HG03354 (cell line): ENCODE results near the gene BRD8.
A peak's percentile ranks its signal among the peaks of the same experiment; 100 is the strongest.
"Not testable (repeated sequence)": the region's sequence is repeated elsewhere in the genome, so short reads cannot be mapped to it uniquely, and the experiment has no call there.

Source experiments
- ATAC-seq: cut with Tn5 transposase; IDR thresholded peaks from one replicate; pipeline ENCODE4 v1.9.1; 2021; ENCODE audit warnings: mild to moderate bottlenecking; ENCODE audit not compliant: unreplicated experiment, poor library complexity, severe bottlenecking

The BRD8 gene

GRCh38 chr5:138178516-138179276 lies at the start of gene BRD8, which contains the start of gene KIF20A:
Gene BRD8 (minus strand): TSS chr5:138178630. CDS start chr5:138178614, 16 bp downstream.
Gene KIF20A (plus strand): TSS chr5:138179112. CDS start chr5:138179681, 569 bp downstream.
- ATAC-seq = peak; percentile 89

DNA sequence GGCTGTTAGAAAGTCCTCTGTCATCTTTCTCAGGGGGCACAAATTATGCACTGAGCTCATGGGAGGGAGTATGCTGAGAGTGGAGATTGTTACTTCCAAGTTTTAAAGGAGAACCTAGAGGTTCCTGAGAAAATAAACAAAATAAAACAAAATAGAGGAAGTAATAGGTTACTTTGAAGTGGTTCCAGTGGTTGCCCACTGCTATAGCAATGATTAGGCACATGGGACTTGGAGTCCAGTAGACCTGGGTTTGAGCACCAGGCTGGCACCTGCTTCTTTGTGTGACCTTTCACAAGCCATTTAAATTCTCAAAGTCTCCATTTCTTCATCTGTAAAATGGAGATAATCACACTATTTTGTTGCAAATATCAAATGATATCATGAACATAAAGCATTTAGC lies 48.5 kb upstream of the BRD8 start:
- no peak for ATAC-seq

GRCh38 chr5:138224712-138225111 lies 46.3 kb upstream of the BRD8 start:
- no peak for ATAC-seq

DNA sequence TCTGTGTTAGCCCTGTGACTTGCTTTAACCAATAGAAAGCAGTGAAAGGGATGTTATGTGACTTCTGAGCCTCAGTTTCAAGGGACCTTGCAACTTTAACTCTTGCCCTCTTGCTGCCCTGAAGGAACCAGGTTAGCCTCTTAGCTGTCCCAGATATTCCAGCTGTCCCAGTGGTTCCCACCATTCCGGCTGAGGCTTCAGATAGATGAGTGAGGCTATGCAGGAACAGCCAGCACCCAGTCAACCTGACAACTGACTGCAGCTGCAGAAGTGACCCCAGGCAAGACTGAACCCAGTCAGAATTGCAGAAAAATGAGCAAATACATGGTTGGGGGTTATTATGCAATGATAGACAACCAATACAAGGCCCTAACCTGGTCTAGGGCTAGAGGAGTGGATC lies 45.1 kb upstream of the BRD8 start:
- ATAC-seq = no peak

DNA sequence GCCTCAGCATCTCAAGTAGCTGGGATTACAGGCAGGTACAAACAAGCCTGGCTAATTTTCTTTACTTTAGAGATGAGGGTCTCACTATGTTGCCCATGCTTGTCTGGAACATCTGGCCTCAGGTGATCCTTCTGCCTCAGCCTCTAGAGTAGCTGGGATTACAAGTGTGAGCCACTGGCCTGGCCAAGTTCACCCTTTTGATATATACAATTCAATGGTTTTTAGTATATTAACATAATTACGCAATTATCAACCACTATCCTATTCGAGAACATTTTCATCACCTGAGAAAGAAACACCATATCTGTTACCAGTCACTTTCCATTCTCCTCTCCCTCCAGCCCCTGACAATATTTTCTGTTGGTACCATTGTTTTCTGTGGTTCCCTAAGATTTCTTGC lies 38.4 kb upstream of the BRD8 start:
- ATAC-seq = no peak

DNA sequence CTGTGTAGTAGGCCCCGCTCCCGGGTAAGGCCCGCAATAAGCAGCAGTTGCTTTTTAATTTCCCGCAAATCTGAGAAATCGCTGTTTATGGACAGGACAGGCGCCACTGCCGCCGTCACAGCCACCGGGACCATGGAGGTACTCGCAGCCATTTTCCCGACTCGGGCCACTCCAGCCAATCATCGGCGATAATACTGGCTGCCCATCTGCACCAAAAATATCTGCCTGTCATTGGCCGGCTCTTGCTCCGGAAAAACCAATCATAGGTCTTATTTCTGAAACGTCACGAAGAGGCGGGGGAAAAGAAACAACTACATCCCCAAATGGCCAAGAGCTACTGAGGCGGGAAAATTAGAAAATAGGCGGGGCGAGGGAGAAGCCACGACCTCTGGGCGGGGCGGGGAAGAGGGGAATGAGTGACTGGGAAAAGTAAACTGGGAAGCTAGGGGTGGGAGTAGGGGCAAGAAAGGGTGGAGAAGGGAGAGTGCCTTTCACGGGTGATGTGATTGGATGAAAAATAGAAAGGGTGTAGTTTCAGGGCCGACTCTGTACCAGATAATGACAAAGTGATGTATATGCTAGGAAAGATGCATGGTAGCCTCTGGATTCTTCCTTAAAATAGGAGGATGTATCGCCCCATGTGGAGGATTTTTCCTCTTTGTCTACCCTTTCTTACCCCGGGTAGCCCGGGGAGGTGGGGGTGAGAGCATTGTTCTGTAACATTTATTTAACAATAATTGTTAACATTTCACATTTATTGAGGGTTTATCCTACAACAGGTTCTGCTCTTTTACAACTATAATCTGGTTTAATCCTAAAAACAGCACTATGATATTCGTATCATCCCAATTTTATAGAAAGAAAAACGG lies 35.0 kb upstream of the BRD8 start, which contains the start of gene CDC23:
Gene CDC23 (minus strand): TSS at position 163 of the 869 bp plus-strand sequence. CDS start 11 bp downstream, at position 152.
- peak; percentile 98 for ATAC-seq

GRCh38 chr5:138212828-138213160 lies 34.4 kb upstream of the BRD8 start:
- peak; percentile 23 for ATAC-seq

- ATAC-seq = no peak
Observed at GRCh38 chr5:138210985-138211384, 32.6 kb upstream of the BRD8 start.

GRCh38 chr5:138193859-138194258 lies 15.4 kb upstream of the BRD8 start:
- ATAC-seq = not testable (repeated sequence)

DNA sequence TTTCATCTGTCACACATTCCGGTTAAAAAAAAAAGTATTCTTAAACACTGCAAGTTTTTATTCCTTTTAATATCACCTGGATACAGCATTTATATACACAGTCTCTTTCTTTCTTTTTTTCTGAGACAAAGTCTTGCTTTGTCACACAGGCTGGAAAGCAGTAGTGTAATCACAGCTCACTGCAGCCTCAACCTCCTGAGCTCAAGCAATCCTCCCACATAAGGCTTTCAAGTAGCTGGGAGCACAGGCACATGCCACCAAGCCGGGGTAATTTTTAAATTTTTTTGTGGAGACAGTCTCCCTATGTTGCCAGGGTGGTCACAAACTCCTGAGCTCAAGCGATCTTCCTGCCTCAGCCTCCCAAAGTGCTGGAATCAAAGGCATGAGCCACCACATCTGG lies 14.4 kb upstream of the BRD8 start:
- no peak for ATAC-seq

DNA sequence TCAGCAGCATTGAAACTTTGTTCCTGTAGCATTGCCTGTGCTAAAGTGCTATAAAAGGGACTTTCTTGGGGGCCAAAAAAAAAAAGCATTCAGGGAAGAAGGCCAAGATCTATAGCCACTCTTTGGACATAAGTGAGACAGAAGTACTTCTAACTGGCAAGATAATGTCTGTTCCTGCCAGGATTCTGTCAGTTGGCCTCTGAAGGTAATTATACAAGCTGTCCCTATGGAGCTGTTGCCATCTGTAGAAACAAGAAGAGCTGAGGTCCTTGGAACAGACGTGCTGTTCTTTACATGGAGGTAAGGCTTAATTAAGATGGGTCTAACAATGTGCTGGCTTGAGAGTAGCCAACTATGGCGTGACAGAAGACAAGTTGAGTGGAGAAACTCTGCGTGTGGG lies 10.2 kb upstream of the BRD8 start:
- no peak for ATAC-seq

DNA sequence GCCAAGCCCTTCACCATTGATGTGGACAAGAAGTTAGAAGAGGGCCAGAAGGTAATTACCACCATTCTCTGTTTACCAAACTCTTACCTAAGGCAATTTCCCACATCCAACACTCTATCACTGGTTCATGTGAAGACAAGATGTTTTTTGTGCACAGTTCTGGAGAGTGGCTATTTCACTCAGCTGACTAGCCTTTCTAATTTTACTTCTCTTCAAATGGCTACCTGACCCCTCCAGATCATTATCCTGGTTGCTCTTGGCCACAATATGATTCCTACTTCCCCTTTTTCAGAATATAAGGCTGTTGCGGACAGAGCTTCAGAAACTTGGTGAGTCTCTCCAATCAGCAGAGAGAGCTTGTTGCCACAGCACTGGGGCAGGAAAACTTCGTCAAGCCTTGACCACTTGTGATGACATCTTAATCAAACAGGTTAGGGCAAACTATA lies 7.6 kb upstream of the BRD8 start:
- no peak for ATAC-seq

DNA sequence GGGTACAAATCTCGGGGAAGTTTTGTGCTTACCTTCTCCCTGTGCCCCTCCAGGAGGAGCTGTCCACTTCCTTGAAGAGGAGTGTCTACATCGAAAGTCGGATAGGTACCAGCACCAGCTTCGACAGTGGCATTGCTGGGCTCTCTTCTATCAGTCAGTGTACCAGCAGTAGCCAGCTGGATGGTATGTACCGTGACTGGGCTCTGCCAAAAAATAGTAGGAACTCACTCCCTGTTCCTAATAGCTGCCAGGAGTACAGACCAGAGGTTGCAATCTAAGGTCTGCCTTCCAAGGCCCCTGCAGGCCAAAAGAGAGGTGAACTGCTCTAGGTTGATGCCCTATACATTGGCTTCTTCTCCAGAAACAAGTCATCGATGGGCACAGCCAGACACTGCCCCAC lies 4.4 kb upstream of the BRD8 start:
- ATAC-seq = no peak

- no peak for ATAC-seq
Observed at GRCh38 chr5:138180841-138181240, 2.4 kb upstream of the BRD8 start.

DNA sequence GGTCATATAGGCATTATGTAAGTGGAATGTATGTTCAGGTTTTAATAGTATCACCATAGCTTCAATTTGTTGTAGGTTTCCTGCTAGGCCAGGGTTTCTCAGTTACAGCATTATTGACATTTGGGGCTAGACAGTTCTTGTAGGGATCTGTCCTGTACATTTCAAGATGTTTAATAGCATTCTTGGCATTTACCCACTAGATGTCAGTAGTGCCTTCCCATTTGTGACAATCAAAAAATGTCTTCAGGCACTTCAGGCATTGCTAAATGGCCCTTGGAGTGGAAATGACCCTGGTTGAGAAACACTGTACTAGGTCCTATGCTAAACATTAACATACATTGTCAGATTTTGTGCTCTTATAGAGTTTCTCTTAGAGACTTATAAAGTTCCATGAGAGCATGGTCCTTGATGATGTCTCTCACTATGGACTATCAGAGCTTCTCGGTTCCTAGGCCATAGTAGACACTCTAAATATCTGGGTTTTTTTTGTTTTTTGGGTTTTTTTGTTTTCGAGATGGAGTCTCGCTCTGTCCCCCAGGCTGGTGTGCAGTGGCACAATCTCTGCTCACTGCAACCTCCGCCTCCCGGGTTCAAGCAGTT lies 1.9 kb upstream of the BRD8 start:
- ATAC-seq = no peak

GRCh38 chr5:138179277-138179857 lies 937 bp upstream of the BRD8 start:
- ATAC-seq = no peak

- ATAC-seq = peak; percentile 28
Observed at GRCh38 chr5:138177941-138178515, 402 bp downstream of the BRD8 start.

GRCh38 chr5:138170299-138170698 lies 8.1 kb downstream of the BRD8 start:
- no peak for ATAC-seq

DNA sequence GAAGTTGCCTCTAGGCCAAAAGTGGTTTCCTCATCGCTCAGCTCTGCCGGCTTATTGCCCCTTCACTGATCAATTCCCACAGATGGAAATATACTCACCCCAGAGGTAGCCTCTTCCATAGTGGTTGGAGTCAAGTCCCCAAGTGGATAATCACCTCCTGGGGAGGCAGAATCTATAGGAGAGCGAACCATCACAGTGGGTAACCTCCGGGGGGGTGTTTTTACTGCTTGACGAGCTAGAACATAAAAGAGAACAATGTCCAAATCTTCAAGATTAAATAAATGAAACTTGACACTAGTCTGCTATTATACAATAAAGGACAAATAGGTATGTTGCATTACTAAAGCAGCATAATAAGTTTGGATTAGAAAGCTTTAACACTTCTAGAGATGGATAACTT lies 9.3 kb downstream of the BRD8 start:
- ATAC-seq = no peak

- ATAC-seq = no peak
Observed at GRCh38 chr5:138163721-138164120, 14.7 kb downstream of the BRD8 start.
